ENCODE measurements around the gene SEPSECS.
A peak's percentile ranks its signal among the peaks of the same experiment; 100 is the strongest.

Gene SEPSECS

DNA sequence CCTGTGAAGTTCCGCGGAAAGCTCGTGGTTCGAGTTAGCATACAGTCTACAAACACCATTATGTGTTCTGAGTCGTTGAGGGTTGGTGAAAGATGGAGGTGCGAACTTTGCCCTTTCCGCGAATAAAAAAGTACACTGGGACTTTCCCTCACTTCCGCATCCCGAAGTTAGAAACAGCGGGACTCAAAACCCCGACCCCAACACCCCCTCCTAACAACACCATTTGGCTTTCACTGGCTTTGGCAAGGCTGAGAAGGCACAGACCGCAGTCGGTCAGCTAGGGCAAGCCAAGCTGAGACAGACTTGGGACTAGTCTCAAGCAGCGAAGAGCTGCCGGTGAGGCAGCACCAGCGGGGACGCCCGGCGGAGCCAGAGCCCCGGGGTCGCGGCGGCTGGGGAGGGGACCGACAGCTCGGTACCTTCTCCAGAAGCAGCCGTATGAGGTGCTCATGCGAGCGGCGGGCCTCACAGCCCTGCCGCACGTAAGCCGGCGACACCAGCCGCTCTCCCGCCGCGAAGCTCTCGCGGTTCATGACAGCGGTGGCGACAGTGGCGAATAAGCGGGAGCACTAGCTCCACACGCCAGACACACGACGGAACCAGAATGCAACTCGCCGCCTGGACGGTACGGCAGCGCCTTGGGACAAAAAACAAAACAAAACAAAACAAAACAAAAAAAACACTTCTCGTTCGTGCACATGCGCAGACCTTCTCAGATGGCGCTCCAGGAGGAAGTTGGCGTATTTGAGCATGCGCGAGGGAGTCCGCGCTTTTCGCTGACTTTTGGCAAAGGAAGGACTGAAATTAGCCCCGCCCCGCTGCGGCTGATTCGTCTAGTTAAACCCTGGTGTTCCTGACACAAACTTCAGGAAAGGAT is at the start of gene SEPSECS:
TSS of gene SEPSECS (minus strand) at position 613 of the 877 bp plus-strand sequence. CDS start at position 533, 80 bp downstream.
- FAIRE-seq (no peak), DNase-seq (ENCODE audit: insufficient read length, low spot score) (peak; percentile 42)
- no peak for TF ChIP-seq CTCF (IDR thresholded peaks at IDR 0.05; ENCODE audit: insufficient read depth, missing control alignments)

GRCh38 chr4:25209702-25210101 is 49.5 kb upstream of the SEPSECS start:
- DNase-seq (ENCODE audit: insufficient read length, low spot score) (no peak), FAIRE-seq (no peak)
- no peak for TF ChIP-seq CTCF (IDR thresholded peaks at IDR 0.05; ENCODE audit: insufficient read depth, missing control alignments)

DNA sequence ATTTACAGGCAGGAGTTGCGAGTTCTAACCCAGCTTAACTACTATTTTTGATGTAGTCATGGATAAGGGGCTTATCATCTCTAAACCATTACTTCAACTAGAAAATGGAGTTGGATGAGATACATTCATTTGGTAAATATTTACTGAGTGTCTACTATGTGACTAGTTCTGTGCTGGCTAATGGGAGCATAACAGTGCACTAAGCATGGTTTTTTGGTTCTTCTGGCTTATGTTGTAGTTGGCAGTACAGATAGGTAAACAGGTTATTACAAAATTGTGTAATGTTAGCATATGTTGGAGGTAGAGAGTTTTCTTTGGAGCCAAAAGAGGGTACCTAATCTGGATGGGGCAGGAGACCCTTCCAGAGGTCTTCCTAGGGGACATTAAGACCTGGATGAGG is 47.7 kb upstream of the SEPSECS start:
- DNase-seq (ENCODE audit: insufficient read length, low spot score) (no peak), FAIRE-seq (no peak)
- no peak for TF ChIP-seq CTCF (IDR thresholded peaks at IDR 0.05; ENCODE audit: insufficient read depth, missing control alignments)

- DNase-seq (ENCODE audit: insufficient read length, low spot score): no peak
- no peak for TF ChIP-seq CTCF (IDR thresholded peaks at IDR 0.05; ENCODE audit: insufficient read depth, missing control alignments)
- FAIRE-seq: no peak
Measured at GRCh38 chr4:25198713-25199112, 38.5 kb upstream of the SEPSECS start.

DNA sequence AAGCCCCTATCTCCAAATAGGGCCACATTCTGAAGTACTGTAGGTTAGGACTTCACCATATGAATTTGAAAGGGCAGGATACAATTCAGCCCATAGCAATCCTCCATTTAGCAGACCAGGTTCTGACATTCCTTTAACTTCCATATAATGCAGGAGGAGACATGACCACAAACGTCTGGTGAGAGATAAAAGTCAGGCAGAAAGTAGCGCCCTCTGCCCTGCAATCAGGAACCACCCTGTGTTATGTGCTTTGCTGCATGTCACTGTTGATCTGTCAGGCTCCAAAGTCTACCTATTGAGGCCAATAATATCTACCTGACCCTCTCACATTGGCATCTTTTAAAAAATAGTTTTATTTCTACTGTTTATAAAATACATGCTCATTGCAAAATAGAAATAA is 30.2 kb upstream of the SEPSECS start:
- no peak for TF ChIP-seq CTCF (IDR thresholded peaks at IDR 0.05; ENCODE audit: insufficient read depth, missing control alignments)
- no peak for FAIRE-seq
- no peak for DNase-seq (ENCODE audit: insufficient read length, low spot score)

DNA sequence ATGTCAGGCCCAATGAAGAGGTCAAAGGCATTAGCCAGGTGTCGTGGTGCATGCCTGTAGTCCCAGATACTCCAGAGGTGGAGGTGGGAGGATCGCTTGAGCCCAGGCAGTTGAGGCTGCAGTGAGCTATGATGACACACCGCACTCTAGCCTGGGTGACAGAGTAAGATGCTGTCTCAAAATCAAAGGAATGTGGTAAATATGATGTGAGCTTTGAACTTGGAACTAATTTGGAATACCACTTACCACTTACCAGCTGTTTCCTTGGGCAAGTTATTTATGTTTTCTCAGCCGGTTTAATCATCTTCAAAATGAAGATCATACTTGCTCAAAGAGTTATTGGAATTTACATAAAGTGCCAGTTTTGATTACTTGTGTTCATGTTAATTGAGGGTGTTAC is 23.8 kb upstream of the SEPSECS start:
- no peak for TF ChIP-seq CTCF (IDR thresholded peaks at IDR 0.05; ENCODE audit: insufficient read depth, missing control alignments)
- DNase-seq (ENCODE audit: insufficient read length, low spot score) (no peak), FAIRE-seq (no peak)

DNA sequence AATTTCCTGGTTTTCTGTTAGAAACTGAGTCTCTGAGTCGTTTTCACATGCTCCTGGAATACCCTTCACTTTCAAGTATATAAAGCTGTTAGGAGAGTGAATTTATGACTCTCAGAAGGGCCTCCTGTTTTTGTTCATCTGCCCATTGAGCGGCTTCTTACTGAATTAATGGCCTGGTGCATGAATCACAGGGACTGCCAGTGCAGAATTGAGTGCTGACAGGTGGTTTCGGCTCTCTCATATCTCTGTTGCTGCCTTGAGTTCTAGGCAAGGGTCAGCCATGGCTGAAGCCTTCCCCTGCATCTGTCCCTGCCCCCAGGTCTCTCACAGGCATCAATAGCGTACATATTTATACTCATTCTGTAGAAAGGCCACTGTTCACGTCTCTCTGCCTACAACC is 22.7 kb upstream of the SEPSECS start:
- FAIRE-seq: no peak
- TF ChIP-seq CTCF (IDR thresholded peaks at IDR 0.05; ENCODE audit: insufficient read depth, missing control alignments): no peak

More for the DNA sequence above, 22.7 kb upstream of the SEPSECS start:
- no peak for DNase-seq (ENCODE audit: insufficient read length, low spot score)

Measured in D721Med (cell line).